ENCODE results near the gene AK9.

GRCh38 chr6:109493865-109494264 lies 197.1 kb downstream of the AK9 start:
- TF ChIP-seq POLR2A (IDR thresholded peaks at IDR 0.05; ENCODE audit: low read depth), result no peak
- TF ChIP-seq CTCF (IDR thresholded peaks at IDR 0.05), result no peak
- no peak for TF ChIP-seq POLR2AphosphoS5 (IDR thresholded peaks at IDR 0.05)
